ENCODE data around the gene PCSK7.

Gene PCSK7

DNA sequence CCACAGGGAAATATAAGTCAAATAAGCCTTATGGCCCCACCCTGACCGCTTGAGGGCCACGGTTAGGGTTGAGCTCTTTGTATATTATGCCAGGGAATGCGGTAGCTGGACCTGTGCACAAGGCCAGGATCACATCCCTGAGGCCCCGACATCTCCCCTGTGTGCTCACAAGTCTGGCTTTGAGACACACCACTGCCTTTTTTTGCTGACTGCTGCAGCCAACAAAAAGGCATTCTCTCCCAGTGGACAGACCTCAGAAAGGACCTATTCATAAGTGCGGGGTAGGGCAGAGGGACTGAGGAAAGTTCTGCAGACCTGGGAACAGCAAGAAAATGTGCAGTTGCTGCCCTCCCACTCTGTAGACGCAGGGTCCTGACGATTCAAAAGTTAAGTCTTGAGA, 56.8 kb downstream of the PCSK7 start:
- Histone ChIP-seq H3K27me3 (ENCODE audit: insufficient read depth, low read length) (no peaks in the 10 kb centered on the region), H3K4me3 (ENCODE audit: low read length) (no peak overlapping the region), H2AFZ (ENCODE audit: low read depth, low read length) (no peak overlapping the region), H3K9me3 (ENCODE audit: low read length) (no peaks in the 10 kb centered on the region), H3K36me3 (ENCODE audit: insufficient read depth, low read length) (peaks cover 22% of the 10 kb centered on the region), H3K4me1 (ENCODE audit: insufficient read depth, low read length) (peaks cover 20% of the 10 kb centered on the region)

DNA sequence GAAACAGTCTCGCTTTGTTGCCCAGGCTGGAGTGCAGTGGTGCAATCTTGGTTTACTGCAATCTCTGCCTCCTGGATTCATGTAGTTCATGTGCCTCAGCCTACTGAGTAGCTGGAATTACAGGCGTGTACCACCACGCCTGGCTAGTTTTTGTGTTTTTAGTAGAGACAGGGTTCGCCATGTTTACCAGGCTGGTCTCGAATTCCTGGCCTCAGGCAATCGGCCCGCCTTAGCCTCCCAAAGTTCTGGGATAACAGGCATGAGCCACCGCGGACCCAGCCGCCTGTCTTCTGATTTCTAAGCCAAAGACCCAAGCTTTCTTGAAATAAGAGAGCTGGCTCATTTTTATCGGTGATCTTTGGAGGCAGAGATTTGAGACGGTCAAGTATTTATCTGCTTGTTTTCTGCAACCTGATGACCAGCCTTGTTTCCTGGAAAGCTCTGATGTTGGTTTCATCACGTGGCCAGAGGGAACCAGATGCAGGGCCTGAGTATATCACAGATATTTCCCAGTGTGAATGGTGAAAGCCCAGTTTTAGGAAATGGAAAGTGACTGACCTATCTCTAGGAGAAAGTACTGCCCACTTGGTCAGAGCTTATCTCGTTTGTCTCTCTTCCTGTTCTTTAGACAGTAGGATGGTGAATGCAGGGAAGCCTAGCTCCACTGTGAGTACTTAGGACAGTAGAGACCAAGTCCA, 59.0 kb downstream of the PCSK7 start:
- Histone ChIP-seq H3K36me3 (ENCODE audit: insufficient read depth, low read length) (peaks cover 36% of the 10 kb centered on the region), H2AFZ (ENCODE audit: low read depth, low read length) (no peak overlapping the region), H3K4me1 (ENCODE audit: insufficient read depth, low read length) (peaks cover 5% of the 10 kb centered on the region), H3K27me3 (ENCODE audit: insufficient read depth, low read length) (no peaks in the 10 kb centered on the region), H3K9me3 (ENCODE audit: low read length) (no peaks in the 10 kb centered on the region), H3K4me3 (ENCODE audit: low read length) (no peak overlapping the region)

DNA sequence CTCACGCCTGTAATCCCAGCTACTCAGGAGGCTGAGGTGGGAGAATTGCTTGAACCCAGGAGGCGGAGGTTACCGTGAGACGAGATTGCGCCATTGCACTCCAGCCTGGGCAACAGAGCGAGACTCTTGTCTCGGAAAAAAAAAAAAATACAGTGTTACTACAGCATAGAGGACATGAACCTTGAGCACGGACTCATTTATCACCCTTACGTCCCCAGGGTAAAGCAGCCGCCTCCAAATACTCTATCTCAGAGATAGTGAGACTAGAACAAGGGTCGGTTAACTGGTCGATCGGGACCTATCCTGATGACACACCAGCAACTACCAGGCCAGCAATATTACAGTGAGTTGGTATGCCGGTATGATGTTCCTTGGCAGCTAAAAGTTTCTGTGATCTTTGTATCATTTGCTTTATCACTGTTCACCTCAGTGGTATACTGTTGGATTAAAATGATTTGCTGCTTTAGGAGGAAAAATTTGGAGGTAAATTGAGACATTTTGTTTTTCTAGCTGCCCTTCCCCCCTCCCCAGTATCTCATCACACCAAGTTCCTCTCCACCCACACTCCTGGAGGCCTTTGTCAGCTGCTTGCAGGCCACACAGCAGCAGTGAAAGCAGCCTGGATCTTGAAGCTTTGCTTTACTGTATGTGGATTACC, 60.3 kb downstream of the PCSK7 start:
- Histone ChIP-seq H3K4me1 (ENCODE audit: insufficient read depth, low read length) (peaks cover 4% of the 10 kb centered on the region), H3K36me3 (ENCODE audit: insufficient read depth, low read length) (peaks cover 49% of the 10 kb centered on the region), H3K4me3 (ENCODE audit: low read length) (no peak overlapping the region), H3K9me3 (ENCODE audit: low read length) (no peaks in the 10 kb centered on the region), H3K27me3 (ENCODE audit: insufficient read depth, low read length) (no peaks in the 10 kb centered on the region), H2AFZ (ENCODE audit: low read depth, low read length) (no peak overlapping the region)

DNA sequence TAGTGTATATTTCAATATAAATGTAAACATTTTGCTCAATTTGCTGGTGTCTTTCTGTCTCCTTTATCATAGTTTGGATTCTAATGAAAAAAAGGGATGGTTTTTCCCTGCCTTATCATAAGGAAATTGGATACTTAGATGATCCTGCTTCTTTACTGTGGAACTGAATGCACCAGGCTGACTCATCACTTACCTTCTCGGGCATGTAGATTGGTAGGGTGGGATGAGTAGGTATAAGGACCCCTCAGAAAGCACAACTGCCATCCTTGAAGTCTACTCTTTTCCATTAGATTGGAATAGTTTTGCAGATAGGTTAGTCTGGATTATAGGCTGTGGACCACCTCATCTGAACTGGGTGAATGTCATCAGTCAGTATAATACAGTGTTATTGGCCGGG, 60.9 kb downstream of the PCSK7 start:
- Histone ChIP-seq H2AFZ (ENCODE audit: low read depth, low read length) (no peak overlapping the region), H3K4me3 (ENCODE audit: low read length) (no peak overlapping the region), H3K27me3 (ENCODE audit: insufficient read depth, low read length) (no peaks in the 10 kb centered on the region), H3K36me3 (ENCODE audit: insufficient read depth, low read length) (peaks cover 52% of the 10 kb centered on the region), H3K4me1 (ENCODE audit: insufficient read depth, low read length) (peaks cover 4% of the 10 kb centered on the region), H3K9me3 (ENCODE audit: low read length) (no peaks in the 10 kb centered on the region)

DNA sequence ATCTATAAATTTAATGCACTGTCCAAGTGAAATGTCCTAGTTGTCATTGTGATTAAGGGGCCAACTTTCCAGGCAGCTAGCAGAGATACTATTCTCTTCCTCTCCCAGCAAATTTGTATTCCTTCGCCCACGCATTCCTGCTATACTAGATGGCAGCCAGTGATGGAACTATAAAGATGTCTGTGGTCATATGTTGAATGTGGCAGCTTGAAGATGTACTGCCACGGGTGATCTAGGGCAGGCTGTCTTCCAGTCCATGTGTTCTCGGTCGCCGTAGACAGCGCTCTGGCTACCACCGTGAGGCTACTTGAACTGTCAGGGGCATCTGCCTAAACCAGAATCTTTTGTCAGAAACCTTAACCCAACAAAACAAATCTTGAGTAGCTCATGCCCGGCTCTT, 61.7 kb downstream of the PCSK7 start:
- Histone ChIP-seq H3K36me3 (ENCODE audit: insufficient read depth, low read length) (peaks cover 56% of the 10 kb centered on the region), H2AFZ (ENCODE audit: low read depth, low read length) (no peak overlapping the region), H3K9me3 (ENCODE audit: low read length) (no peaks in the 10 kb centered on the region), H3K4me3 (ENCODE audit: low read length) (no peak overlapping the region), H3K27me3 (ENCODE audit: insufficient read depth, low read length) (no peaks in the 10 kb centered on the region), H3K4me1 (ENCODE audit: insufficient read depth, low read length) (peaks cover 4% of the 10 kb centered on the region)

DNA sequence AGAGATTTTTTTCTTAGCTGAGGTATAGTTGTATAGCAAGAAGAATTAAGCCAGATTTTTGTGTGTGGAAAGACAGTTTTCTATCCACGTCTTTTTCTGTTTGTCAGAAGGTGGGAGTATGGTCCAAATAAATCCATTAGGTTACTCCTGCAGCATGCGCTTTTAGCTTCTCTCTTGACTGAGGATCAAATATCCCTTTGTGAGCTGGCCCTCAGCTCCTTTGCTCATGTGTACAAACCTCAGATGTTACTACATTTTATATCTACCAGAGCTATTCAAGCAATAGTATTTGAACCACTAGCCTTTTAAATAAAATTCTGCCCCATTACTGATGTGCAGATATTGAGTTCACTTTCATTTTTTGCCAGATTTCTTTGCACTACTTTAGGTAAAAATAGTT, 62.1 kb downstream of the PCSK7 start:
- Histone ChIP-seq H3K27me3 (ENCODE audit: insufficient read depth, low read length) (no peaks in the 10 kb centered on the region), H3K36me3 (ENCODE audit: insufficient read depth, low read length) (peaks cover 57% of the 10 kb centered on the region), H3K9me3 (ENCODE audit: low read length) (no peaks in the 10 kb centered on the region), H2AFZ (ENCODE audit: low read depth, low read length) (no peak overlapping the region), H3K4me1 (ENCODE audit: insufficient read depth, low read length) (no peaks in the 10 kb centered on the region), H3K4me3 (ENCODE audit: low read length) (no peak overlapping the region)

DNA sequence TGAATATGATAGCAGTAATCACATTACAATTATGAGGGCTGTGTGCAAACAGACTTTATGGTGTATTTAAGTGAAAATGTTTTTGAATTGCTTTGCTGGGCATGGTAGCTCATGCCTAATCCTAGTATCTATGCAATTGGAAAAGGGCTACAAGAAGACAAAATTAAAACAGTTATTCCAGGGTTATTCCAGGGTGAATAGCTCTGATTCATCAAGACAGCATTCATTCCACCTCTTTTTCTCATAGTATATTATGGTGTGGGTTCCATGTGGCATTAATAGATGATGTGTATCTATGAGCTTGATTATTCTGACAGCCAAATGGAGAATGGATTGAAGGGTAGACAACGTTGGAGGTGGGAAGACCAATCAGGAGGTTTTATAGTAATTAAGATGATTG, 65.4 kb downstream of the PCSK7 start:
- H3K4me3 ChIP-seq (ENCODE audit: low read length): no peak overlapping the region
- peaks cover 77% of the 10 kb centered on the region for H3K36me3 ChIP-seq (ENCODE audit: insufficient read depth, low read length)
- no peak overlapping the region for H2AFZ ChIP-seq (ENCODE audit: low read depth, low read length)
- no peaks in the 10 kb centered on the region for H3K27me3 ChIP-seq (ENCODE audit: insufficient read depth, low read length)
- no peaks in the 10 kb centered on the region for H3K9me3 ChIP-seq (ENCODE audit: low read length)
- H3K4me1 ChIP-seq (ENCODE audit: insufficient read depth, low read length): no peaks in the 10 kb centered on the region

DNA sequence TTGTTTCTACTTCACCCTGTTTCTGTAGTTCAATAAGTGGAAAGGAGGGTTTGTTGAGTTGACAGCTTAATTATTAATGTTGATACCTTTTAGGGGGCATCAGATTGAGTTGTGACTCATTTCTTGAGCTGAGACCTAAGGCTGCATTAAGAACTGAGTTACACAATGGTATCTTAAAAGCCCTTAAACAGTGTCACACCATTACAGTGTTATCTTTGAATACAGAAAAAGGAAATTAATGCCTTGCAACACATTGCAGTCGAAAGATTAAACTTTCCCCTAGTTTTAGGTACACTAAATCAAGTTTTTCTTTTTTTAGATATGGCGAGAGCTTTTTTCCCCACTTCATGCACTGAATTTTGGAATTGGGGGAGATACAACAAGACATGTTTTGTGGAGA, 71.0 kb downstream of the PCSK7 start:
- no peak overlapping the region for H3K4me3 ChIP-seq (ENCODE audit: low read length)
- H3K9me3 ChIP-seq (ENCODE audit: low read length): no peaks in the 10 kb centered on the region
- no peaks in the 10 kb centered on the region for H3K27me3 ChIP-seq (ENCODE audit: insufficient read depth, low read length)
- H3K4me1 ChIP-seq (ENCODE audit: insufficient read depth, low read length): no peaks in the 10 kb centered on the region
- H3K36me3 ChIP-seq (ENCODE audit: insufficient read depth, low read length): peaks cover 68% of the 10 kb centered on the region
- no peak overlapping the region for H2AFZ ChIP-seq (ENCODE audit: low read depth, low read length)

DNA sequence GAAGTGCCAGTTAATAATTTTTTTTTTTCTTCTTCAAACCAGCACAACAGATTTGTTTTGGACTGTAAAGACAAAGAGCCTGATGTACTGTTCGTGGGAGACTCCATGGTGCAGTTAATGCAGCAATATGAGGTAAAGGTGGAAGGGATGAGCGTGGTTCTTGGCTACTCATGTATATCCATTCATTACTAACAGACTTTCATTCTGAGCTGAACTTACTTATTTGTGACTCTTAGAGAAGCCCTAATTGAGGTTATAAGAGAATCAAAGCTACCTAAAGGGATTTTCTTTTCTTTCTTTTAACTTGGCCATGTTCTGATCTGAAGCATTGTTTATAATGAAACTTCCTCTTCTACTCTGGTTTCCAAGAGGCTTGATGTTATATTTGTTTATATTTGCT, 72.0 kb downstream of the PCSK7 start:
- no peaks in the 10 kb centered on the region for H3K27me3 ChIP-seq (ENCODE audit: insufficient read depth, low read length)

DNA sequence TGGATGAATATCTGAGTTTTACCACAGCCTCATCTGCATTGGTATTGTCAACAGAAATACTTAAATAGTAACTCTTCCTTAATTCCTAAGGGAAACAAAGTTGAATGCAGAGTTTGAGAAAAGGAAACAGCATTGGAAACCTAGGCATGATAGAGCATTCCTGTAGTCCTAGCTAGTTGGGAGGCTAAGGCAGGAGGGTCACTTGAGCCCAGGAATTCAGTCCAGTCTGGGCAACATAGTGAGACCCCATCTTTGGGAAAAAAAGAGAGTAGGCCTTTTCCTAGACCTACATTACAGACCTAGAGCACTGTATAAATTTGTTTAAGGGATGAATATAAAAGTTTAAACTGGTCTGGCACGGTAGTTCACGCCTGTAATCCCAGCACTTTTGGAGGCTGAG, 74.4 kb downstream of the PCSK7 start:
- H3K27me3 ChIP-seq (ENCODE audit: insufficient read depth, low read length): no peaks in the 10 kb centered on the region
- no peak overlapping the region for H3K4me3 ChIP-seq (ENCODE audit: low read length)
- peaks cover 61% of the 10 kb centered on the region for H3K36me3 ChIP-seq (ENCODE audit: insufficient read depth, low read length)
- no peak overlapping the region for H2AFZ ChIP-seq (ENCODE audit: low read depth, low read length)
- H3K4me1 ChIP-seq (ENCODE audit: insufficient read depth, low read length): no peaks in the 10 kb centered on the region
- no peaks in the 10 kb centered on the region for H3K9me3 ChIP-seq (ENCODE audit: low read length)

More for the DNA sequence above, 72.0 kb downstream of the PCSK7 start:
- Histone ChIP-seq H3K36me3 (ENCODE audit: insufficient read depth, low read length) (peaks cover 68% of the 10 kb centered on the region), H3K4me1 (ENCODE audit: insufficient read depth, low read length) (no peaks in the 10 kb centered on the region), H3K9me3 (ENCODE audit: low read length) (no peaks in the 10 kb centered on the region), H2AFZ (ENCODE audit: low read depth, low read length) (no peak overlapping the region), H3K4me3 (ENCODE audit: low read length) (no peak overlapping the region)

DNA sequence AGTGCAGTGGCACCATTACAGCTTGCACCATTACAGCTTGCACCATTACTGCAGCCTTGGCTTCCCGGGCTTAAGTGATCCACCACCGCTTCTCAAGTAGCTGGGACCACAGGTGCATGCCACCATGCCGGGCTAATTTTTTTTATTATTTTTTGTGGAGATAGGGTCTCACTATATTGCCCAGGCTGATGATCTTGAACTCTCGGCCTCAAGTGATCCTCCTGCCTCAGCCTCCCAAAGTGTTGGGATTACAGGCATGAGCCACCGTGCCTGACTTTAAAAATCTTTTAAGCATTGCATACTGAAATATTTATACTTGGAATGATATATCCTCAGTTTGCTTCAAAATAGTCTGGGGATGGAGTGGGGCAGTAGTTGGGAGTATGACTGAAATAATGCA, 77.4 kb downstream of the PCSK7 start:
- no peaks in the 10 kb centered on the region for H3K4me1 ChIP-seq (ENCODE audit: insufficient read depth, low read length)
- peaks cover 47% of the 10 kb centered on the region for H3K36me3 ChIP-seq (ENCODE audit: insufficient read depth, low read length)
- H2AFZ ChIP-seq (ENCODE audit: low read depth, low read length): no peak overlapping the region
- H3K9me3 ChIP-seq (ENCODE audit: low read length): no peaks in the 10 kb centered on the region
- H3K4me3 ChIP-seq (ENCODE audit: low read length): no peak overlapping the region
- no peaks in the 10 kb centered on the region for H3K27me3 ChIP-seq (ENCODE audit: insufficient read depth, low read length)
